GM21723 (cell line): ENCODE data around the gene IL7R.

Experiments used
- ATAC-seq: cut with Tn5 transposase; IDR thresholded peaks from one replicate; pipeline ENCODE4 v1.9.1; 2021; ENCODE audit warnings: mild to moderate bottlenecking, moderate library complexity; ENCODE audit not compliant: unreplicated experiment

Gene IL7R, protein sequence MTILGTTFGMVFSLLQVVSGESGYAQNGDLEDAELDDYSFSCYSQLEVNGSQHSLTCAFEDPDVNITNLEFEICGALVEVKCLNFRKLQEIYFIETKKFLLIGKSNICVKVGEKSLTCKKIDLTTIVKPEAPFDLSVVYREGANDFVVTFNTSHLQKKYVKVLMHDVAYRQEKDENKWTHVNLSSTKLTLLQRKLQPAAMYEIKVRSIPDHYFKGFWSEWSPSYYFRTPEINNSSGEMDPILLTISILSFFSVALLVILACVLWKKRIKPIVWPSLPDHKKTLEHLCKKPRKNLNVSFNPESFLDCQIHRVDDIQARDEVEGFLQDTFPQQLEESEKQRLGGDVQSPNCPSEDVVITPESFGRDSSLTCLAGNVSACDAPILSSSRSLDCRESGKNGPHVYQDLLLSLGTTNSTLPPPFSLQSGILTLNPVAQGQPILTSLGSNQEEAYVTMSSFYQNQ

GRCh38 chr5:35856765-35857351 lies at the start of gene IL7R:
Gene IL7R, plus strand, starts transcription at chr5:35856891. Its CDS starts 87 bp downstream, at chr5:35856978.
- ATAC-seq: no peak

- no peak for ATAC-seq
Measured at GRCh38 chr5:35810601-35811000, 46.1 kb upstream of the IL7R start.

GRCh38 chr5:35811108-35811741 lies 45.5 kb upstream of the IL7R start:
- no peak for ATAC-seq

- no peak for ATAC-seq
Measured at GRCh38 chr5:35813521-35813920, 43.2 kb upstream of the IL7R start.

GRCh38 chr5:35815089-35815936 lies 41.4 kb upstream of the IL7R start:
- ATAC-seq: no peak

DNA sequence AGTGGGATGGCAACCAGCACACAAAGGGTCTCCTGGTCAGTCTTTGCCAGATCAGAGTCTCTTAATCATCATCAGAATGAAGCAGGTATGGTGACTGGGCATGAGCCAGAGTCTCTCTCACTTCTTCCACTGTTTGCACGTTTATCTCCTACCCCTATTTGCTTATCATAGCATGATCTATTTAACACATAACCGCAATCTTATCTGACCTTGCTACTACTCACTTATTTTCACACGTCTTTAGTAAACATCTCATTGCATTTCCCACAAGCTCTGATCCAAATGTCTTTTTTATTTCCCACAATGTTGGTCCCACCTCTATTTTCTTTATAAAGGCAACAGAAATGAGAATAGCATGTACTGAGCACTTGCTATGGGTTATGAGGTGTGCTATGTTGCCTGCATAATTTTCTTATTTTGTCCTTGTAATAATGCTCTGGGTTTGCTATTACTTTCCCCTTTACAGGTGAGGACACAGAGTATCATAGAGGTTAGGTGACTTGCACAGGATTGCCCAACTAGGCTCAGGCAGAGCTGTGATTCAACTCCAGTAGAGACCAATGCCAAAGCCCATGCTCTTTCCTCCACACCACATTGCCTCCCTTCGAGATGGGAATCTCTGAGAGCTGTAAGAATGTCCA lies 39.7 kb upstream of the IL7R start:
- no peak for ATAC-seq

DNA sequence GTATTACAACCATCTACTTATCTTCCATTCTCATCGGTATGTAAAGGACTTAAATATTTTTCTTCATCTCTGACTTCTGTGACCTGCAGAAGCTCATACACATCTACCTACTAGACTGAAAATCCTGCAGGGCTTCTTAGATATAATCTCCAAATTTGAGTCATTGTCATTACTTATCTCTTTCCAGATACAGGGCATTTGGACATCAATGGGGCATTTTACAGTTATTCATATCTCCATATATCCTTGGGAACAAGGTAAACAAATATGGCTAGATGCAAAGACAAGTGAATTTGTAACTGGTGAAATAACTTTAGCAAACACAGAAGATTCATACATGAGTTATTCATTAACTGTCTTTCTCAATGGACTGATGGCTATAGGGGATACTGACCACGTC lies 37.7 kb upstream of the IL7R start:
- no peak for ATAC-seq

GRCh38 chr5:35819668-35820067 lies 37.0 kb upstream of the IL7R start:
- ATAC-seq: no peak

DNA sequence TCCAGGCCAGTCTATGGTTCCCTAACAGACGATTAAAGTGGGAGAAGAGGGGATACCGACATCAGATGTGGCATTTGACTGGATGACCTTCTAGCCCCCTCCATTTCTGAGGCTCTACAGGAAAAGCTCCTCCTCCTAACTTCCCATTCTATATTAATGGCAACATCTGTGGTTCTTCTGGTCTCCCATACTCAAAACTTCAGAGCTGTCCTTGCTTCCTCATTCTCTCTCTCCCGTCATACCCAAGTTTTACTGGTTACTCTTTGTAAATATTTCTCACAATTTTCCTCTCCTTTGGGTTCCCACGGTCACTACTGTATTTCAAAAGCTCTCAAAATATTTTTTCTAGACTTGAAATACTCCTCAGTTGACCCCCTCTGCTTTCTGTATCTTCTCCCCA lies 36.0 kb upstream of the IL7R start:
- no peak for ATAC-seq

- ATAC-seq: no peak
Measured at GRCh38 chr5:35821513-35821912, 35.2 kb upstream of the IL7R start.

DNA sequence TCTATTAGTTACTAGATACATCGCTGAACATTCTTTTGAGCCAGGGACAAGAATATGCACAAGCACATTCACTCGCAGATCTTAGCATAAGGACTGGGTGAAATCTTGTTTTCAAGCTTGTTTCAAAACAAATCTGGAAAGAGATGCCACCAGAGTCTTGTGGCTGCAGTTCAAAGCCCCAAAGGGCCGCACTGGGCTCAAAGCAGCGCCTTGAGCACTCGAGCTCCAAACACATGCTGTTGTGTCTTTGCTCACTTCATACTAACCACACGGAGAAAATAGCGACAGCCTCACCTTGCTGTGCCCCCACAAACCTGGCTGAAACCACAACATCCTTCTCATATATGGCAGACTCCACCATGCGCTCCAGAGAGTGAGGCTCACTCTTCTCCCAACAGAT lies 34.2 kb upstream of the IL7R start:
- ATAC-seq: no peak

DNA sequence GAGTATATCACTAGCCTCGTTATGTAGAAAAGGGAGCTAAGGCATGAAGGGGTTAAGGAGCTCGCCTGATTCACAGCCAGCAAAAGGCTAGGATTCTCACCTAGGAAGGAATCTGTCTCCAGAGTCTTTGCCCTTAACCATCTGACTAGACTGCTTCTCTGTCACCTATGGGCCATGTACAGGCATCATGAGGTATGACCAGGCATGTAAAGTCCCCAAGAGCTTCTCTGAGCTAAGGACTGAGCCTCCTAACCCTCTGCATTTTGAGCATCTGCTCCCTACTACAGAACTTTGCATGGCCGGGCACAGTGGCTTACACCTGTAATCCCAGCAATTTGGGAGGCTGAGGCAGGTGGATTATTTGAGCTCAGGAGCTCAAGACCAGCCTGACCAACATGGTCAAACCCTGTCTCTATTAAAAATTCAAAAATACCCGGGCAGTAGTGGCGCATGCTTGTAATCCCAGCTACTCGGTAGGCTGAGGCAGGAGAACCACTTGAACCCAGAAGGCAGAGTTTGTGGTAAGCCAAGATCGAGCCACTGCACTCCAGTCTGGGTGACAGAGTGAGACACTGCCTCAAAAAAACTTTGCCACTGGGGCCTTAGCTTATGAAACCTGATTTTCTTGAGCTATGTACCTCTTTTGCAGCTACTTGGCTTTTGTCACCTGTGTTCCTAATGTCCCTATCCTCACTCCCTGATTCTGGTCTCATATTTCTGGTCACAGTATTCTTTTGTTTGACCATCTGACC lies 33.2 kb upstream of the IL7R start:
- ATAC-seq: no peak

DNA sequence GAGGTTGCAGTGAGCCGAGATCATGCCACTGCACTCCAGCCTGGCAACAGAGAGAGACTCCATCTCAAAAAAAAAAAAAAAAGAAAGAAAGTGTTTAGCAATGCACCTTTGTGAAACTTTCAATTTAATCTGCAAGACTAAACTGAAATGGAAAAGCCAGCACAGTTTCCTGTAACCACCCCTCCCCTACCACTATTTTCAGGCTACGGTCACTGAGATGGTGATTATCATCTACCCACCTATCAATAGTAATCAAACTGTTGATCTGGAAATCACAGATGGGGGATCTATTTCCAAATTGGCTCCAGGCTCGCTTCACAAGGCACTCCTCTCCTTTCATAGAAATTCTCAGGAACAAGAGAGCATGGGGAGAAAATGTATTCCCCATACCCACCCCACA lies 30.6 kb upstream of the IL7R start:
- no peak for ATAC-seq

DNA sequence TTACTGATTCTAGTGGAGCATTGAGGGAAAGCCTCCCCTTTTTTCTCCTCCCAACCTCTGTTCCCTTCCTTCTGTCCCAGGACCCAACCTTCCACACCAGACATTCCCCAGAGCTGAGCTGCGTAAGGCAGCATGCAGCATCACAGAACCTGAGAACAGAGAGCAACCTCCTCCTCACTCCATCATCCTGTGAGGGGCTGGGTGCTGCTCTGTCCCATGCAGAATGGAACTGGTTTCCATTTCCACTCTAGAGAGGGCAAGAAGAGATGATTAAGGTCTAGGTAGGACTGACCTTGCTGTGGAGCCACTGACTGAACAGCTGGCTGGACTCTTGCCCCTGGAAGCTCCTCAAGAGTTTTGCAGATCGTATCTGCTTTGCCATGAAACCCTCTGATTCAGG lies 30.1 kb upstream of the IL7R start:
- ATAC-seq: no peak

GRCh38 chr5:35828082-35828598 lies 28.6 kb upstream of the IL7R start:
- no peak for ATAC-seq

DNA sequence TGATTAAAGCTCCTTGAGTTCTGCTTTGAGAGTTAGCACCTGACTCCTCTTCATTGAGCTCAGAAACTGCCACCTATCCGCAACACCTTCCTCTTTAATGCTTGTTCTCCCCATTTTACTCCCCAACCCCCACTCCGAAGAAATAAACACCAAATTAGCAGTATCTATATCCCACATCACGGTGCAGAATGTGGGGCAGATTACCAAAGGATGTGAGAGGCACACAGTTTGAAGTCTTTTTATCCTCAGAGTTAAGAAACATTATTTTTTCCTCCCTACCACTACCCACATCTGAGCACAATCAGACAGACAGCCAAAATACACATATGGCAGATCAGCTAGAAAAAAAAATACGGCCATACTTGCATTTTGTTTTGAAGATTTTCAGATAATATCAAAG lies 26.1 kb upstream of the IL7R start:
- no peak for ATAC-seq

GRCh38 chr5:35832762-35833161 lies 23.9 kb upstream of the IL7R start:
- no peak for ATAC-seq

DNA sequence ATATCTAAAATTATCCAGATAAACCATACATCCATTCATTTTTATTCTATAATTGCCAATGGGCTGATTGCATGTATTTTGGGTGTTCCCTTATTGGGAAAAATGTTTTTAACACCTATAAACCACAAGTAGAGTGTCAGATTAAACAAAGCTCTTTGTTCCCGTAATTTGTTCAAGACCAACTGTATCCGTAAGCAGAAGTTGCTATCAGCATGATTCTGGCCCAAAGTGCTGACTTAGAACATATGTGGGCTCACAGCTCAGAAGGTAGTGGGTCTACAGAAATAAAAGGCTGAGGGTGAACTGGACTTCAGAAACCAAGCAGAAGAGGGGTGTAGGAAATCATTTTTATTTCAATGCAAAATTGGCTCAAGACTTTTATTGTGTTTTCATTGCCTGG lies 23.5 kb upstream of the IL7R start:
- no peak for ATAC-seq

DNA sequence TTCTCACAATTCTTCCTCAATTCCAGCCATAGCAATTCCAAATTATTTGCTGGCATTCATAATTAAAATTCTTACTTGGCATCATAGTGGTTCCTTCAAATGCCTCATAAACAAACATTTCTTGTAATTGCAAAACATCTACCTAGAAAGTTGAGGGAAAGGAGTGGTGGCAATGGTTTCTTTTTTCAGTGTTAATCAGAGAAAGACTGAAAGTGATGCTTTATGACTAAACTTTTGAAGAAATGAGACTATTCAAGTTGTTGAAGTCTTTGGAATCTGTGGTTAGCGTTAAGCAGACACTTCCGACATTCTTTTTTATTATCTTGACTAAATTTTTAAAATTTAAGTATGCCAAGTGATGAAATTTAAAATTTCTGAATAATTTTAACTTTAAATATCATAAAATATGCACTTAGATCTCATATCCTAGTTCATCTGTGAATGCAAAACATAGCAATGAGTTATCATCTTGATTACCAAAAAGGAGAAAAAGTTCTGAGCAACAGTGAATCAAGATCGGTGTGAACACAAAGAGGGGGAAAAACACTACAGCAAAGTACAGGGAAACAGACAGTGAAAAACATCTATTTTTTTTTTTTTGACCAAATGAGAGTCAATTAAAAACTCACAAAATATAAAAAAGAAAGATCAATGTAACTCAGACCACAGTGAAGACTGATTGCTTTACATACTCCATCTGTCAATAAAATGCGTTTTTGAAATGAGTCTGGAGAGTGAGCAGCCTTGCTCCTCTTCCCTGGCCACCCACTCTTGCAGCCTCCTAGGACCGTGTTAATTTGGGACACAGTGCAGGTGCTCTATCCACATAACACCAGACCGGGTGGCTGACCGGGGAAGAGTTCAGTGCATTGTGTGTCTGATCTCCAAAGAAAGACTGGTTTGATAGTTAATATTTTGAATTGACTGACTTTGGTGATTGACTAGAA lies 20.6 kb upstream of the IL7R start:
- ATAC-seq: peak; percentile 59
